GM10248 (cell line): Measurements from ENCODE around the gene CDH23.

ENCODE experiments used
- CTCF ChIA-PET: fragments of 300-600 bp; sonication (Branson Sonifier 250); formaldehyde crosslinking; extraction: SDS; loops from one replicate; lab custom pipeline; 2021; ENCODE audit warnings: antibody characterized with exemption; lab: Yijun Ruan, JAX
- POLR2A ChIA-PET: fragments of 350-650 bp; sonication (Branson Sonifier 250); formaldehyde crosslinking; extraction: SDS; loops from one replicate; lab custom pipeline; 2020; ENCODE audit warnings: antibody characterized with exemption; lab: Yijun Ruan, JAX
- DNase-seq: peaks from one replicate; pipeline ENCODE4 v3.0.0; 2012; ENCODE audit errors: extremely low spot score
- CTCF ChIP-seq: IDR thresholded peaks from 2 replicates; pipeline ENCODE4 v1.5.1; 2012; ENCODE audit warnings: mild to moderate bottlenecking, low read depth; ENCODE audit errors: extremely low read depth, missing control alignments, control extremely low read depth

Gene CDH23

GRCh38 chr10:71406878-71407277 lies 10.2 kb downstream of the CDH23 start:
- CTCF ChIA-PET, result interaction anchor here (0.7 to 1.4 kb wide), 5 partner anchors 11 to 202 kb away, joined by 3 to 7 read pairs (median 3); no protein-coding TSS in a partner anchor

GRCh38 chr10:71408436-71409225 lies 11.9 kb downstream of the CDH23 start:
- ChIA-PET CTCF (interaction anchor here (1.4 kb wide), 1 partner anchor 185 kb away, joined by 3 read pairs; no protein-coding TSS in a partner anchor), POLR2A (no interaction called here)
- no peak for DNase-seq
- TF ChIP-seq CTCF, result no peak

More at GRCh38 chr10:71406878-71407277, 10.2 kb downstream of the CDH23 start:
- DNase-seq, result no peak
- POLR2A ChIA-PET, result no interaction called here
- no peak for TF ChIP-seq CTCF

GRCh38 chr10:71409516-71410104 lies 12.9 kb downstream of the CDH23 start:
- no peak for TF ChIP-seq CTCF
- POLR2A ChIA-PET, result no interaction called here
- no peak for DNase-seq
- CTCF ChIA-PET, result no interaction called here

GRCh38 chr10:71413581-71413980 lies 16.9 kb downstream of the CDH23 start:
- no peak for TF ChIP-seq CTCF
- ChIA-PET CTCF (no interaction called here), POLR2A (no interaction called here)
- DNase-seq, result no peak

GRCh38 chr10:71414359-71414758 lies 17.6 kb downstream of the CDH23 start:
- no peak for DNase-seq
- CTCF ChIA-PET, result no interaction called here
- TF ChIP-seq CTCF, result no peak
- POLR2A ChIA-PET, result no interaction called here

GRCh38 chr10:71419002-71419540 lies 22.4 kb downstream of the CDH23 start:
- CTCF ChIA-PET, result interaction anchor here (0.8 to 3.2 kb wide), 2 partner anchors 12 to 151 kb away, joined by 3 to 8 read pairs; no protein-coding TSS in a partner anchor
- no peak for DNase-seq
- no peak for TF ChIP-seq CTCF
- POLR2A ChIA-PET, result no interaction called here
